Neuron (in vitro differentiated cells): ENCODE data around the gene IFT172.

ENCODE experiments used
- H2AFZ ChIP-seq: one replicate; pipeline ENCODE4 v1.6.1; 2013; ENCODE audit warnings: low read depth, mild to moderate bottlenecking, inconsistent platforms, low read length, moderate library complexity
- H3K27me3 ChIP-seq: one replicate; pipeline ENCODE4 v1.6.1; 2013; ENCODE audit warnings: low read length; ENCODE audit not compliant: insufficient read depth
- H3K36me3 ChIP-seq: one replicate; pipeline ENCODE4 v1.6.1; 2013; ENCODE audit warnings: low read length; ENCODE audit not compliant: insufficient read depth
- H3K4me1 ChIP-seq: one replicate; pipeline ENCODE4 v1.6.1; 2013; ENCODE audit warnings: low read length; ENCODE audit not compliant: insufficient read depth
- H3K4me3 ChIP-seq: 2 replicates; pipeline ENCODE4 v1.5.1; 2013; ENCODE audit warnings: mild to moderate bottlenecking, low read length, moderate library complexity
- H3K9me3 ChIP-seq: one replicate; pipeline ENCODE4 v1.6.1; 2013; ENCODE audit warnings: low read length

Gene IFT172

GRCh38 chr2:27461118-27461517 is 28.4 kb downstream of the IFT172 start:
- Histone ChIP-seq H3K27me3 (no peaks in the 10 kb centered on the region), H3K4me3 (no peak overlapping the region), H2AFZ (no peak overlapping the region), H3K9me3 (no peaks in the 10 kb centered on the region), H3K4me1 (no peaks in the 10 kb centered on the region), H3K36me3 (peaks cover 61% of the 10 kb centered on the region)

GRCh38 chr2:27453968-27454367 is 35.6 kb downstream of the IFT172 start:
- H3K9me3 ChIP-seq, result no peaks in the 10 kb centered on the region
- no peak overlapping the region for H3K4me3 ChIP-seq
- H2AFZ ChIP-seq, result no peak overlapping the region
- no peaks in the 10 kb centered on the region for H3K27me3 ChIP-seq
- H3K36me3 ChIP-seq, result peaks cover 74% of the 10 kb centered on the region
- H3K4me1 ChIP-seq, result no peaks in the 10 kb centered on the region

- no peak overlapping the region for H2AFZ ChIP-seq
- no peaks in the 10 kb centered on the region for H3K9me3 ChIP-seq
- H3K4me3 ChIP-seq, result no peak overlapping the region
- H3K4me1 ChIP-seq, result no peaks in the 10 kb centered on the region
- peaks cover 62% of the 10 kb centered on the region for H3K36me3 ChIP-seq
- H3K27me3 ChIP-seq, result no peaks in the 10 kb centered on the region
Observed at GRCh38 chr2:27451095-27451494, 38.4 kb downstream of the IFT172 start.

- Histone ChIP-seq H3K9me3 (no peaks in the 10 kb centered on the region), H3K27me3 (no peaks in the 10 kb centered on the region), H3K4me1 (no peaks in the 10 kb centered on the region), H3K36me3 (peaks cover 53% of the 10 kb centered on the region), H2AFZ (no peak overlapping the region), H3K4me3 (no peak overlapping the region)
Observed at GRCh38 chr2:27448381-27448780, 41.2 kb downstream of the IFT172 start.

- Histone ChIP-seq H3K9me3 (no peaks in the 10 kb centered on the region), H3K36me3 (peaks cover 50% of the 10 kb centered on the region), H3K4me1 (no peaks in the 10 kb centered on the region), H3K4me3 (no peak overlapping the region), H3K27me3 (no peaks in the 10 kb centered on the region), H2AFZ (no peak overlapping the region)
Observed at GRCh38 chr2:27446057-27446456, 43.5 kb downstream of the IFT172 start.

GRCh38 chr2:27445615-27446014 is 43.9 kb downstream of the IFT172 start:
- H3K27me3 ChIP-seq, result no peaks in the 10 kb centered on the region
- H3K9me3 ChIP-seq, result no peaks in the 10 kb centered on the region
- peaks cover 54% of the 10 kb centered on the region for H3K36me3 ChIP-seq
- H3K4me1 ChIP-seq, result no peaks in the 10 kb centered on the region
- no peak overlapping the region for H3K4me3 ChIP-seq
- no peak overlapping the region for H2AFZ ChIP-seq

GRCh38 chr2:27445155-27445554 is 44.4 kb downstream of the IFT172 start:
- H3K36me3 ChIP-seq, result peaks cover 57% of the 10 kb centered on the region

GRCh38 chr2:27442920-27443282 is 46.6 kb downstream of the IFT172 start:
- Histone ChIP-seq H3K27me3 (no peaks in the 10 kb centered on the region), H3K9me3 (no peaks in the 10 kb centered on the region), H3K4me1 (no peaks in the 10 kb centered on the region), H2AFZ (no peak overlapping the region), H3K4me3 (no peak overlapping the region), H3K36me3 (peaks cover 62% of the 10 kb centered on the region)

More at GRCh38 chr2:27445155-27445554, 44.4 kb downstream of the IFT172 start:
- Histone ChIP-seq H3K9me3 (no peaks in the 10 kb centered on the region), H3K27me3 (no peaks in the 10 kb centered on the region), H2AFZ (no peak overlapping the region), H3K4me3 (no peak overlapping the region), H3K4me1 (no peaks in the 10 kb centered on the region)

- Histone ChIP-seq H3K27me3 (no peaks in the 10 kb centered on the region), H3K4me1 (no peaks in the 10 kb centered on the region), H3K36me3 (peaks cover 59% of the 10 kb centered on the region), H3K9me3 (no peaks in the 10 kb centered on the region), H3K4me3 (no peak within 1 kb of the TSS), H2AFZ (no peak within 1 kb of the TSS)
Observed at GRCh38 chr2:27441958-27442919, 47.3 kb downstream of the IFT172 start, which contains the start of gene KRTCAP3. KRTCAP3 (plus strand) TSS chr2:27442381; CDS start chr2:27442413, 32 bp downstream.

- no peak overlapping the region for H2AFZ ChIP-seq
- H3K36me3 ChIP-seq, result peaks cover 66% of the 10 kb centered on the region
- no peak overlapping the region for H3K4me3 ChIP-seq
- H3K4me1 ChIP-seq, result no peaks in the 10 kb centered on the region
- H3K9me3 ChIP-seq, result no peaks in the 10 kb centered on the region
- H3K27me3 ChIP-seq, result no peaks in the 10 kb centered on the region
Observed at GRCh38 chr2:27441226-27441926, 48.2 kb downstream of the IFT172 start.

GRCh38 chr2:27435628-27436027 is 53.9 kb downstream of the IFT172 start:
- H3K36me3 ChIP-seq, result peaks cover 75% of the 10 kb centered on the region
- H3K9me3 ChIP-seq, result no peaks in the 10 kb centered on the region
- no peaks in the 10 kb centered on the region for H3K27me3 ChIP-seq
- no peak overlapping the region for H3K4me3 ChIP-seq
- peaks cover under 1% of the 10 kb centered on the region for H3K4me1 ChIP-seq
- no peak overlapping the region for H2AFZ ChIP-seq

- peaks cover 39% of the 10 kb centered on the region for H3K36me3 ChIP-seq
- no peak overlapping the region for H3K4me3 ChIP-seq
- H2AFZ ChIP-seq, result no peak overlapping the region
- H3K9me3 ChIP-seq, result no peaks in the 10 kb centered on the region
- H3K27me3 ChIP-seq, result no peaks in the 10 kb centered on the region
- peaks cover 21% of the 10 kb centered on the region for H3K4me1 ChIP-seq
Observed at GRCh38 chr2:27431395-27431794, 58.1 kb downstream of the IFT172 start.

GRCh38 chr2:27428978-27429541 is 60.5 kb downstream of the IFT172 start:
- no peak overlapping the region for H2AFZ ChIP-seq
- H3K27me3 ChIP-seq, result no peaks in the 10 kb centered on the region
- H3K4me3 ChIP-seq, result peak overlapping the region; percentile 57
- peaks cover 21% of the 10 kb centered on the region for H3K4me1 ChIP-seq
- H3K9me3 ChIP-seq, result no peaks in the 10 kb centered on the region
- H3K36me3 ChIP-seq, result peaks cover 16% of the 10 kb centered on the region
